ENCODE data around the gene NEK8. TPM values are rescaled to one million over a fixed set of nuclear protein-coding genes. Genes with fewer than 3 reads are reported as not detected.
"Not testable (repeated sequence)": the region's sequence is repeated elsewhere in the genome, so short reads cannot be mapped to it uniquely, and the experiment has no call there.

The NEK8 gene
- polyA plus RNA-seq, 3 donors: 7.1 to 13.8 (median 12.4) TPM

DNA sequence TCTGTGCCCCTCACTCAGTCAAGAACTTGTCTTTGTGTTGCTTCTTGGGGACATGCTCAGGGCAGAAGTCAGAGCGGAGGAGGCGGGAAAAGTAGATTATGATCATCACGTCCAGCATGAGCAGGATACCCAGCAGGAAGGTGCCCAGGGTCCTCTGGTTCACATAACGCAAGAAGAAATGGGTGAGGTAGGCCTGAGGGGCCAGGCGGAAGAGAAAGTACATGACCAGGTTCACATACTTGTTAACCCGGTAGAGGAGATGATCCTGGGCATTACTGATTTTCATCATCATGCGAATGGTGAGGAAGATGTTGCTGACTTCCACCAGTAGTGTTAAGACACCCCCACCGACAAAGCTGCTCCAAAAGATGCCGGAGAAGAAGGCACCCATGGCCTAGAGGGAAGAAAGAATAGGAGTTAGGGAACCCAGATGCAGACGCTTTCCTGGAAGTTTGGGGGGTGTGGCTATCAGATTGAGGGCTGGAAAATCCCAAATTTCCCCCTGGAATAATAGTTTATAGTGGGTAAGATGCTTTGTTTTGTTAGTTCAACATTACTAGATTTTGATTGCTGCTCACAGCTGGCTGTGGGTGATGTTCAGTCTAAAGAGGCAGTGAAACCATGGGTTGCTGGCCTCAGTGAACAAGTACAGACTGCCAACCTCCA, 4.0 kb upstream of the NEK8 start:
- no peak for DNase-seq

DNA sequence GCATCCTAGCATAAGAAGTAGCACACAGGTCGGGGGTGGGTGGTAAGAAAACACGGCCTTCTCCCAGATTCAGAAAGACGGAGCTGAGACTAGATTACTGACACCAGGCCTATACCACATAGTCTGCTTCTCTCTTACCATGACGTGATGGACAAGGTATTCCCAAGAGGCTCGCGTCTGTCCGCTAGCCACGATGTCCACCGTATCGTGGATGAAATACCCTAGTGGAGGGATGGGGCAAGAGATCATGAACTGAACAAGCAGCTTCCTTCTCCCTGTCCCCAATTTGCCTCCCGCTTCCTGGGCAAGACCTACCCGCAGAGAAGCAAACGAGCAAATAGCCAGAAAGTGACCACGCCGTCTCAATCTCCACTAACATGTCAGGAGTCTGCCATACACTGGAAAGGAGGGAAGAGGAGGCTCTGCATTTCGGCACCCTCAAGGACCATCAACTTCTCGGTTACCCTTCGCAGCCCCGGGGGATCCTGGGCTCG, 3.4 kb upstream of the NEK8 start:
- peak; percentile 20 for DNase-seq

DNA sequence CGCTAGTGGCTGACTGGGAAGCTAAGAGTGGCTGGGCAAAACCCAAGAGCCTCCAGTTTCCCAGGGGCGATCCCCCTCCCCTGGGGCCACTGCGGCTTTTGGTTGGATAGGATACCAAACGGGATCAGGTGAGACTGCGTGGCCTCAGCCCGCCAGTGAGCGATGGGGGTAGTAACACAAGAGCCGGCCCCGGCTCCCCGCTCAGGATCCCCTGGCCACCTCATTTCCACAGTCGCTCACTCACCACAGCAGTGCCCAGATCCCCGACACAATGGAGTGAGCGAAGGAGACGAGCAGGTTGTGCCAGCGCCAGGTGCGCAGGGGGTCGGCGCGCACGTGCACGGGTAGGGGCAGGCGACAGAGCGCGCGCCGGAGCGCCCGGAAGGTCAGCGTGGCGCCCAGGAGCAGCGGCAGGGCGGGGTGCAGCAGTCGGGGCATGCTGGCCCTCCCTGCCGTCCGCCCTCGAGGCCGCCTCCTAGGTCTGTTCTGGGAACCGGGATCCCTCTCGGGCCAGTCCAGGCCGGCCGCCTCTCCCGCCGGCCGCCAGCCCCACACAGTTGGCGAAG, 2.8 kb upstream of the NEK8 start:
- peak; percentile 58 for DNase-seq

DNA sequence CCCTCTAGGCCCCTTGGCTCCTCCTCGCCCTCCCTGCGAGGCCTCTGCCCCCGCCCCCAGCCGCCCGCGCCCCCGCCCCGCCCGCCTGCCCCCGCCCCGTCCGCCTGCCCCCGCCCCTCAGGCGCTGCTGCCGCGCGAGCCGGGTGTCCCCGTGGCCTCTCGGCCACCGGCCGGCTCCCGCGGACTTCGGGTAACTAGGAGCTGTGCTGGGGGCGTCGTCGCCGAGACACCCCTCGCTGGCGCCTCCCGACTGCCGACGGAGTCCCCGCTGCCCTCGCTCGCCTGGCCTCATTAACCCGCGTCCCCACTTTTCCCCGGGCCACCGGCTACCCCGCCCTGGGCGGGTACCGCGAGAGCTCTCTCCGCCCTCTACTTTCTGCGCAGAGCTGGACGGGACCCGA, 2.4 kb upstream of the NEK8 start, which contains the start of gene TLCD1:
Gene TLCD1 (minus strand): TSS at position 8 of the 401 bp plus-strand sequence. CDS start 136 bp downstream, outside the sequence.
- DNase-seq: peak; percentile 63

DNA sequence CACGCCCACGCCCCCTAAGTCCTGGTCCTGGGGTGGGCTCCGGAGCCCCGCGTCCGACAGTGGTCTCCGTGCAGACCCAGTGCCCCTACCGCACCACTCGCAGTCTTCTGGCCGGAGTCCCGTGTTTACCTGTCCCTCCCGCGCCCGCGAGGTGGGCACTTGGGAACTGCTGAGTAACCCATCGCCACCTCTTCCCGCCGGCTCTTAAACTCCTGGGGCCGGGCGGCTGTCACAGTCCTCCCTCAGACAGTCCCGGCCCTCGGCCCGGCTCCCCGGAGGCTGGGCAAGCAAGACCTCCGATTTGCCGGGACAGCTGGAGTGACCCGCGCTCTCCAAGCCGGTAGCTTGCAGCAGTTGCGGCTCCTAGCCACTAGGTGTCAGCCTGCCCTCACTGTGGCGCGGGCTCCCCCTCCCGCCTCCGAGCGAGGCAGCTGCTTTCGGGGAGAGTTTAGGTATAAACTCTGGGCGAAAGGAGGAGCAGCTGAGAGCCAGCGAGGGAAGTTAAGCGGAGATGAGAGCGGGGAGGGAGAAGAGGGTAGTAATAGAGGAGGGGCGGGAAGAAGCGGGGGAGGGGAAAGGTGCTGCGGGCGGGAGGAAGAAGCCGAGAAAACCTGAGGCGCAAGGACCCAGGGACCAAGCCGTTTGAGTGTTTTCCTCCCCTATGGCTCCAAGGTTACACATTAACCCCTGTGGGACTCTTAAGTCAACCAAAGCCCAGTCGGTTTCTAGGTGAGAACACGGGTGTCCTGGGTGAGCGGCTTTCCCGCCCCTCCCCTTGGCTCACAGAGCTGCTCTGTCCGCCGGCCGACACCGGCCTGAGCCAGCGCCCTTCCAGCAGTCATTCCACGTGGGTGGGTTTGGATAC, 1.7 kb upstream of the NEK8 start:
- DNase-seq: peak; percentile 96

DNA sequence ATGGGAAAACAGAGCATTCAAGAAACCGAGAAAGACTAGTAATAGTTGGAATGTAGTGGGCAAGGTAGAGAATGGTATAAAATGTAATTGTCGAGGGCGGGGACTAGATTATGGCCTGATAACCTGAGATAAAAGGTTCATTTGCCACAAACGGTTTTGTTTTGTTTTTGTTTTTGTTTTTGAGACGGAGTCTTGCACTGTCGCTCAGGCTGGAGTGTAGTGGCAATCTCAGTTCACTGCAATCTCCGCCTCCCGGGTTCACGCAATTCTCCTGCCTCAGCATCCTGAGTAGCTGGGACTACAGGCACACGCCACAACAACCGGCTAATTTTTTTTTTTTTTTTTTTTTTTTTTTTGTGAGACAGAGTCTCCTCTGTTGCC, 1.4 kb downstream of the NEK8 start:
- DNase-seq: no peak

DNA sequence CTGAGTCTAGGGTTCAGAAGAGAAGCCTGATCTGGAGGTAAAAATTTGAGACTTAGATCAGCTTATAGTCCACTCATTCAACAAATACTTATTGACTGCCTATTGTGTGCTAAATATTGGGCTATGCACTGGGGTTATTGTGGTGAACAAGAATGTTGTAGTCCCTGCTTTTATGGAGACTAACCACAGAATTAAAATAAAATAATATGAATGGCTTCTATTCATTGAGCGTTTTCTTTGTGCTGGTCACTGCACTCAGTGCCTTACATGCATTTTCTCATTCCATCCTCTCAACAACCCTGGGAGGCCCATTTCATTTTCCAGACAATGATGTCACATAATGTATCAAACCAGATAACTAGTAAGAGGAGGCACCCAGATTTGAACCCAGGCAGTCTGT, 4.8 kb downstream of the NEK8 start:
- DNase-seq: no peak

DNA sequence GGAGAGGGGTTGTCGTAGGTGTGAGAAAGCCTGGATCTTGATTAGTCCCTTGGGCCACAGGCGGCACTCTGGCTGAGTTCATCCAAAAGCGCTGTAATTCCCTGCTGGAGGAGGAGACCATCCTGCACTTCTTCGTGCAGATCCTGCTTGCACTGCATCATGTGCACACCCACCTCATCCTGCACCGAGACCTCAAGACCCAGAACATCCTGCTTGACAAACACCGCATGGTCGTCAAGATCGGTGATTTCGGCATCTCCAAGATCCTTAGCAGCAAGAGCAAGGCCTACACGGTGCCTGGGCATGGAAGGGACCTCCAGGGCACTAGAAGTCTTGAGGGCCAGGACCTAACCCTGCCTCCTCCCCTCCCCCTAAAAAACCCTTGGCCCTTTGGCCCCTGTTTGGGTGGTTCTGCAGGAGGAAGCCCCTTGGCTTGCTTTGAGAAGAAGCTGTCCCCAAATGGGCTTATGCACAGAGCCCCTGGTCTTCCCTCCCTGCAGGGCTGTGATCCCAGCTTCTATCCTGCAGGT, 6.2 kb downstream of the NEK8 start:
- DNase-seq: no peak

DNA sequence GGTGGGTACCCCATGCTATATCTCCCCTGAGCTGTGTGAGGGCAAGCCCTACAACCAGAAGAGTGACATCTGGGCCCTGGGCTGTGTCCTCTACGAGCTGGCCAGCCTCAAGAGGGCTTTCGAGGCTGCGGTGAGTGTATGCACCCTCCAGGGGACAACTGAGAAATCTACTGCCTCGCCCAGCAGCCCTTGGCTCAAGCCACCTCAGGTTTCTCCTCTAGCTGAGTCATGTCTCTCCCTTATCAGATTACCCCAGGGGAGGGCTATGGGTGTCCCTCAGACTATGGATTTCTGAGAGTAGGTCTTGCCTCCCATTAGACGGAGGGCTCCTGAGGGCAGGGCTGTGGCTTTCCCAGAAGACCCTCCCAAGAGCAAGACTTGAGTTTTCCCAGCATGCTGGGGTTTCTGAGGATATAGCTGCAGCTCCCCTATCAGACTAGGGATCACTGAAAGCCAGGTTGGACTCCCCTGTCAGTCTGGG, 6.7 kb downstream of the NEK8 start:
- DNase-seq: no peak

DNA sequence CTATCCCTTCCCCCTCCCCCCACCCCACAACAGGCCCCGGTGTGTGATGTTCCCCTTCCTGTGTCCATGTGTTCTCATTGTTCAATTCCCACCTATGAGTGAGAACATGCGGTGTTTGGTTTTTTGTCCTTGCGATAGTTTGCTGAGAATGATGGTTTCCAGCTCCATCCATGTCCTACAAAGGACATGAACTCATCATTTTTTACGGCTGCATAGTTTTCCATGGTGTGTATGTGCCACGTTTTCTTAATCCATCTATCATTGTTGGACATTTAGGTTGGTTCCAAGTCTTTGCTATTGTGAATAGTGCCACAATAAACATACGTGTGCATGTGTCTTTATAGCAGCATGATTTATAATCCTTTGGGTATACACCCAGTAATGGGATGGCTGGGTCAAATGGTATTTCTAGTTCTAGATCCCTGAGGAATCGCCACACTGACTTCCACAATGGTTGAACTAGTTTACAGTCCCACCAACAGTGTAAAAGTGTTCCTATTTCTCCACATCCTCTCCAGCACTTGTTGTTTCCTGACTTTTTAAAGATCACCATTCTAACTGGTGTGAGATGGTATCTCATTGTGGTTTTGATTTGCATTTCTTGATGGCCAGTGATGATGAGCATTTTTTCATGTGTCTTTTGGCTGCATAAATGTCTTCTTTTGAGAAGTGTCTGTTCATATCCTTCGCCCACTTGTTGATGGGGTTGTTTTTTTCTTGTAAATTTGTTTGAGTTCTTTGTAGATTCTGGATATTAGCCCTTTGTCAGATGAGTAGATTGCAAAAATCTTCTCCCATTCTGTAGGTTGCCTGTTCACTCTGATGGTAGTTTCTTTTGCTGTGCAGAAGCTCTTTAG, 7.6 kb downstream of the NEK8 start:
- not testable (repeated sequence) for DNase-seq

DNA sequence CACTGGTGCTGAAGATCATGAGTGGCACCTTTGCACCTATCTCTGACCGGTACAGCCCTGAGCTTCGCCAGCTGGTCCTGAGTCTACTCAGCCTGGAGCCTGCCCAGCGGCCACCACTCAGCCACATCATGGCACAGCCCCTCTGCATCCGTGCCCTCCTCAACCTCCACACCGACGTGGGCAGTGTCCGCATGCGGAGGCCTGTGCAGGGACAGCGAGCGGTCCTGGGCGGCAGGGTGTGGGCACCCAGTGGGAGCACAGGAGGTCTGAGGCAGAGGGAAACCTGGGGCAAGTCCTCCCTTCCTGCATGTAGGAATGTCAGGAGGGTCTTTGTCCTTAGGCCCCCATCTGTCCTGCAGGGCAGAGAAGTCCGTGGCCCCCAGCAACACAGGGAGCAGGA, 8.7 kb downstream of the NEK8 start:
- no peak for DNase-seq

DNA sequence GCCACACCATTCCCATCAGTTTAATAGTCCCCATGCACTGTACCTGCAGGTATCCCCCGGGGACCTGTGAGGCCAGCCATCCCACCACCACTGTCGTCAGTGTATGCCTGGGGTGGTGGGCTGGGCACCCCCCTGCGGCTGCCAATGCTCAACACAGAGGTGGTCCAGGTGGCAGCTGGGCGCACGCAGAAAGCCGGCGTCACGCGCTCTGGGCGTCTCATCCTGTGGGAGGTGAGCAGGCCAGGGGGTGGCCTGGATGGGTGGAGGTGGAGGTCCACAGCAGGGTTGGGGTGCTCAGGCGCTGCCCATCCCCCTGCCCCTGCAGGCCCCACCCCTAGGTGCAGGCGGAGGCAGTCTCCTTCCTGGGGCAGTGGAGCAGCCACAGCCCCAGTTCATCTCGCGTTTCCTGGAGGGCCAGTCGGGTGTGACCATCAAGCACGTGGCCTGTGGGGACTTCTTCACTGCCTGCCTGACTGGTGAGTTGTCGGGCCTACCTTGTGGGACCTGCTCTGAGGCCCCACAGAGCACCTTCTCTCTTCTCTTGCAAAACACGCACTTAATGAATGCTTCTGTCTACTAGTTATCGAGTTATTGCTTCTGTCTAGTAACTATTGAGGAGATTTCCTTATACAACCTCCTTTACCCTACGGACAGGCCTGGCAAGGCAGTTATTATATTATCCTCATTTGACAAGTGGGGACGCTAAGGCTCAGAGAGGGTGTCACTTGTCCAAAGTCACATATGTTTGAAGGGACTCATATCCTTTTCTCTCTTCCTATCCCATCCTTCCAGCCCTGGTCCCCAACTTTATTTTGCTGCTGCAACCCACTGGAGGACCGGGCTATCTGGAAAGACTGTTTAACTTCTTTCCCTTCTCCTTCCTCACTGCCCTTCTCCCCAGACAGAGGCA, 9.4 kb downstream of the NEK8 start:
- DNase-seq: peak; percentile 29

DNA sequence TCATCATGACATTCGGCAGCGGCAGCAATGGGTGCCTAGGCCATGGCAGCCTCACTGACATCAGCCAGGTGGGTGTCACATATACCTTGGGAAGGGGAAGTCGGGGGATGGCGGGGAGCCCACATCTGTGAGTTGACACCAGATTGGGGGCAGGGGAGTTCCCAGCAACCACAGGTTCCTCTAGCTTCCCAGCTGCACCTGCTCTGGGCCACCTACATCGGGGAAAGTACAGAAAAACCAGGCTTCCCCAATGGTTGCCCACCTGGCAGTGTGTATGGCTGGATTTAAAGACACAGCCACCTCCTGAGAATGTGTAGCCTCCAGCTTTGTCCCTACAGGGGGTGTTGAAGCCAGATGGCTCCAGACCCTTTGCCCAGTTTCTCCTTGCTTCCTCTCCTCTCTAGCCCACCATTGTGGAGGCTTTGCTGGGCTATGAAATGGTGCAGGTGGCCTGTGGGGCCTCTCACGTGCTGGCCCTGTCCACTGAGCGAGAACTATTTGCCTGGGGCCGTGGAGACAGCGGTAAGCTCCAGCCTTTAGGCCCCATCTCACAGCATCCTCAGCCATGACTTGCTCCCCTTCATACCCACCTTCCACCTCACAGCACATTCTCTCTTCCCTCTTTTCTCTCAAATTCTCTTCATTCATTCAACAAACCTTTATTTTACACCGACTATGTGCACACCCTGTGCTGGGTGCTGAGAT, 10.2 kb downstream of the NEK8 start:
- no peak for DNase-seq

DNA sequence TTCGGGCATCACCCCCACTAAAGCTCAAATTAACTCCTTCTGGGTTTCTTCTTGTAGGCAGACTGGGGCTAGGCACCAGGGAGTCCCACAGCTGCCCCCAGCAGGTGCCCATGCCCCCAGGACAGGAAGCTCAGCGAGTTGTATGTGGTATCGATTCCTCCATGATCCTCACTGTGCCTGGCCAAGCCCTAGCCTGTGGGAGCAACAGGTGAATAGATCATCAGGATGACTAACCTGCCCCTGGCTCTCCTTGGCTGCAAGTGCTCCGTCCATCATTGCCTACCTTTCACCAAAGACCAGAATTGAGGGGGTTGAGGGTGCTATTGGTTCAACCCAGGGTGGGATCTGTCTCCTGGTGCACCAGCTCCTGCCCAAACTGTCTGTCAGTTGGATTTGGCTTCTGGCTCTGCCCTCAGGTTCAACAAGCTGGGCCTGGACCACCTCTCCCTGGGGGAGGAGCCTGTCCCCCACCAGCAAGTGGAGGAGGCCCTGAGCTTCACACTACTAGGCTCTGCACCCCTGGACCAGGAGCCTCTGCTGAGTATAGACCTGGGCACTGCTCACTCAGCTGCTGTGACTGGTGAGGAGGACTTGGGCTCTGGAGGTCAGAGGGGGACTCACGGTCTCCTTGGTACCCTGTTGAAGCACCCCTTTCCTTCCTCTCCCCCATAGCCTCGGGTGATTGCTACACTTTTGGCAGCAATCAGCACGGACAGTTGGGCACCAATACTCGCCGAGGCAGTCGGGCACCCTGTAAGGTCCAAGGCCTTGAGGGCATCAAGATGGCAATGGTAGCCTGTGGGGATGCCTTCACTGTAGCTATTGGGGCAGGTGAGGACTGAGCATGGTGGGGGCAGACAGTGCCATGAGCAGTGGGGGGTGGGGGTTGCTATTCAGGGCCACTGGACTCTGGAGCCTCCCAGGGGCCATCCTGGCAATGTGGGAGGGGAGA, 12.1 kb downstream of the NEK8 start:
- no peak for DNase-seq

DNA sequence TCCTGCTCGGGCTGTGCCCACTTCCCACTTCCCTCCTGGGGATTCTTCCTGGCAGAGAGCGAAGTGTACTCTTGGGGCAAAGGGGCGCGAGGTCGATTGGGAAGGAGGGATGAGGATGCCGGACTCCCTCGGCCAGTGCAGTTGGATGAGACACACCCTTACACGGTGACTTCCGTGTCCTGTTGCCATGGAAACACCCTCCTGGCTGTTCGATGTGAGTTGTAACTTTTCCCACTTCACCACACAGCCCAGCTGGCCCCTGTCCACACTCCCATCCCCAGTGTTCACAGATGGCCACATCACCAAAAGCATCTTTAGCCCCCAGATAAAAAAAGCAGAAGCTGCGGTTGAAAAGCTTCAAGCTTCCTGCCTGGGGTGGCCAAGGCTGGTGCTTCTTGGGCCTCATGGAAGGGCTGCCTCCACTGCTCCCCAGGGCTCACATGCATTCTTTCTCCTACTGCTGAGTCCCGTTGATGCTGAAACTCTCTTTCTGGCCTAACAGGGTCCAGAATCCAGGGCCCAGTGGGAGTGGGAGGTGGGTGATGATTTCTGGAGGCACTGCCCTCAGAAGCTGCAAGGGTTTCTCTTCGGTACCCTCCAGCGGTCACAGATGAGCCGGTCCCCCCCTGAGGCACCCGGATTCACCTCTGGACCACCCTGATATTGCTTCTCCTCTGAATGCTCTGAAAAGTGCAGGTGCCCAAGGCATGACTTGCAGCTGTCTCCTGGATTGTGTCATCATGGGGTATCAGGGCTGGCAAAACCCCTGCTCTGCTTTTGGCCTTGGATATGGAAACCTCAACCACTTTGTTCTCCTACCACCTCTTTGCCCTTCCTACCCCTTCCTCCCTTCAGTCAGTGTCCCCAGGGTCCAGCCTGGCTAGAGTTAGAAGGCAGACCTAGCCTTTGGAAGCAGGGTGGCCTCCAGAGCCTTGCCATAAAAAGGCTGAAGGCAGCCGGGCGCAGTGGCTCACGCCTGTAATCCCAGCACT, 13.1 kb downstream of the NEK8 start:
- no peak for DNase-seq

DNA sequence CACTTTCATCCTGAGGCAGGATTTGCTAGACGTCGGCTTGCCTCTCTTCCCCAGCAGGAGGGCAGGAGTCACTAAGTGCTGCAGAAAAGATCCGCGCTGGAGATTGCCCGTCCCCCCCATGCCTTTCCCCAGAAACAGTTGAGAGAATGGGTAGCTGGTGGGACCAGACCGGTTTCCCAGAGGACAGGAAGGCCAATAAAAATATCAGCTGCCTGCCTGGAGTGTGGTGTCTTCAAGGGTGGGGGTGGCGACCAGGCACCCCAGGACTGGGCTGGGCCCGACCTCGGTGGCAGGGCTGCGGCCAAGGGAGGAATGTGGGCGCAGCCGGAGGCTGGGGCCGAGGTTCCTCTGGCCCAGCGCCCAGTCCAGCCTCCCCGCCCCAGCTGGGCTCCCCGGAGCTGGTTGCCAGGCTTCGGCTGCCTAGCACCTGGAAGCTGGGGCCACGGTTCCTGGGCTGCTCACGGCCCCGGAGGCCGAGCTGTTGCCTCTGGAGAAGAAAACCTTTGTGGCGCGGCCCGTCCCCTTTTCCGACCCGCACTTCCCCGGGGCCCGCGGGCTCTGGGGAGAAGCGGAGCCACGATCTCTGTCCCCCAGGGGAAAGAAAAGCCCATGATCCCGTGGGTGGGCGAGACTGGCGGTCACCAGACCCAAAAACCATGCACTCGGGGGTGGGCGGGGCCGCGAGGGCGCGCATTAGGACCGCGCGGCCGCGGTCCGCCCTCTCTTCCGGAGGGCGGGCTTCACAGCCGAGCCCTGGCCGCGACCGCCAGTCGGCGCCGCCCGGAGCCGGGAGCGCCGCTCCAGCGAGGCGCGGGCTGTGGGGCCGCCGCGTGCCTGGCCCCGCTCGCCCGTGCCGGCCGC, 14.9 kb downstream of the NEK8 start, which contains the start of gene TRAF4:
Gene TRAF4 (plus strand): TSS at position 769 of the 861 bp plus-strand sequence. CDS start 102 bp downstream, outside the sequence.
- peak; percentile 87 for DNase-seq
